Upper lobe of left lung (tissue), 6 donors: ENCODE measurements around the gene IRF2. TPM values are rescaled to one million over a fixed set of nuclear protein-coding genes. Genes with fewer than 3 reads are reported as not detected.

Experiments used
- ATAC-seq, 2 donors: fragments of 200-7000 bp; cut with Tn5 transposase; one replicate each; pipeline ENCODE4 v1.9.1; 2022; ENCODE audit warnings: mild to moderate bottlenecking in 2 of 2, moderate library complexity in 2 of 2; ENCODE audit not compliant: low FRiP score in 2 of 2
- DNase-seq, 2 donors: peaks; one replicate each; pipeline ENCODE4 v3.0.0-alpha.2; 2019 to 2020
- H3K27ac ChIP-seq, 4 donors: fragments of 200-600 bp; sonication (generic); one replicate each; pipeline ENCODE4 v1.5.1; 2016 to 2019
- H3K27me3 ChIP-seq, 4 donors: fragments of 200-600 bp; sonication (generic); one replicate each; pipeline ENCODE4 v1.5.1; 2017 to 2019
- H3K36me3 ChIP-seq, 4 donors: fragments of 200-600 bp; sonication (generic); one replicate each; pipeline ENCODE4 v1.5.1; 2016 to 2019
- H3K4me1 ChIP-seq, 4 donors: fragments of 200-600 bp; sonication (generic); one replicate each; pipeline ENCODE4 v1.5.1; 2018 to 2019
- H3K4me3 ChIP-seq, 4 donors: fragments of 200-600 bp; sonication (generic); one replicate each; pipeline ENCODE4 v1.5.1; 2017 to 2019; ENCODE audit warnings: mild to moderate bottlenecking in 2 of 4, moderate library complexity in 1 of 4
- H3K9me3 ChIP-seq, 4 donors: fragments of 200-600 bp; sonication (generic); one replicate each; pipeline ENCODE4 v1.5.1; 2018 to 2019
- EP300 ChIP-seq, 4 donors: sonication (generic); formaldehyde crosslinking; IDR thresholded peaks; one replicate each; pipeline ENCODE4 v1.5.1; 2017; ENCODE audit warnings: antibody characterized with exemption in 4 of 4, control low read depth in 2 of 4
- POLR2A ChIP-seq, 4 donors: fragments of 450-650 bp; IDR thresholded peaks; one replicate each; pipeline ENCODE4 v1.5.1; 2016 to 2017; ENCODE audit warnings: antibody characterized with exemption in 4 of 4, mild to moderate bottlenecking in 2 of 4
- POLR2AphosphoS5 ChIP-seq, 2 donors: sonication (generic); formaldehyde crosslinking; IDR thresholded peaks; one replicate each; pipeline ENCODE4 v1.5.1; 2017; ENCODE audit warnings: antibody characterized with exemption in 2 of 2
- WGBS, 2 donors: methylation state at CpG; one replicate each; pipeline ENCODE4 v1.1.5; 2017 to 2018; 5-methylcytosine and 5-hydroxymethylcytosine counted together
- total RNA-seq, 6 donors: library from RNA; depleted of rRNA in 4 of 6; stranded (reverse); fragments of >200 nt in 4 of 6; gene quantifications; one replicate each; pipeline versions ENCODE4 v1.1.0 to v1.2.1, GENCODE V29; 2016 to 2021
- TF ChIP-seq, protein P1 (sequence below), 6 experiments: fragments of 450-650 bp in 4 of 6; fragments of 200-600 bp in 2 of 6; sonication (generic) in 2 of 6; IDR thresholded peaks; one replicate each; pipeline ENCODE4 v1.5.1; 2016 to 2019; ENCODE audit warnings: antibody characterized with exemption in 6 of 6
- donor health status: DM: no; HTN: no; CAD: no; lungs with moderate emphysema.
- donor health status: DM: no; HTN: yes; CAD: no; lungs with severe emphysema.

The IRF2 gene
- total RNA-seq, 6 donors from 2014 or later = 25.5 to 46.1 (median 41.7) TPM

DNA sequence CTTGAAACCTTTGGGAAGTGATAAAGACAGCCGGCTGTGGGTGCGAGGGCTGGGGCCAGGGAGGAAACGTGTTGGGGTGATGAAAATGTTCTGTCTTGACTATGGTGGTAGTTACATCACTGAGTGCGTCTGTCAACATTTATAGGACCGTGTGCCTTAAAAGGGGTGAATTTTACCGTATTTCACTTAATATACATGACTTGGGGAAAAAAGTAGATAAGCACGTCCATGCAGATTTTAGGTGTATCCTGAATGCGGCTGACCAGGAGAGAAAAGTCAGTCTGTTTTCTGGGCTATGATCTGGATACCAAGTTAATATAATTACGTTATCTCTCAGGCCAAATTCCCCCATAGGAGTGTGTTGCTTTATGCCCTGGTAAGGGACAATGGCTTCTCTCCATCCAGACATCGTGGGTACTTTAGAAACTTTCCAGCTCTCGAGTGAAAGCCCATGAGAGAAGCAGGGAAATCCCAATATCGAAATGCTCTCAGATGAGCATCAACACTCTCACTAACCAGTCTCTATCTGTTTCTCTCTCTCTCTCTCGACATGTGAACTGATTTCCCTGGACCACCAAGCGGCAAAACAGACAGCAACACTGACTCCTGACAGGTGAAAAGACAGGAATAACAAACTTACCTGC lies 71.5 kb downstream of the IRF2 start:
- H3K4me1 ChIP-seq = peaks cover 0 to 11% (median 7%) of the 10 kb centered on the region in 4 donors
- H3K36me3 ChIP-seq = peaks cover 4 to 68% (median 44%) of the 10 kb centered on the region in 4 donors
- no peaks in the 10 kb centered on the region for H3K9me3 ChIP-seq
- H3K4me3 ChIP-seq = no peak overlapping the region
- no peaks in the 10 kb centered on the region for H3K27me3 ChIP-seq
- WGBS, 2 donors = 79 to 83% methylated on average over 14 of the region's 14 CpGs
- ATAC-seq = no peak
- TF ChIP-seq POLR2AphosphoS5 (IDR thresholded peaks at IDR 0.05) (no peak), POLR2A (IDR thresholded peaks at IDR 0.05) (no peak), EP300 (IDR thresholded peaks at IDR 0.05) (no peak)
- TF ChIP-seq, protein P1, sequence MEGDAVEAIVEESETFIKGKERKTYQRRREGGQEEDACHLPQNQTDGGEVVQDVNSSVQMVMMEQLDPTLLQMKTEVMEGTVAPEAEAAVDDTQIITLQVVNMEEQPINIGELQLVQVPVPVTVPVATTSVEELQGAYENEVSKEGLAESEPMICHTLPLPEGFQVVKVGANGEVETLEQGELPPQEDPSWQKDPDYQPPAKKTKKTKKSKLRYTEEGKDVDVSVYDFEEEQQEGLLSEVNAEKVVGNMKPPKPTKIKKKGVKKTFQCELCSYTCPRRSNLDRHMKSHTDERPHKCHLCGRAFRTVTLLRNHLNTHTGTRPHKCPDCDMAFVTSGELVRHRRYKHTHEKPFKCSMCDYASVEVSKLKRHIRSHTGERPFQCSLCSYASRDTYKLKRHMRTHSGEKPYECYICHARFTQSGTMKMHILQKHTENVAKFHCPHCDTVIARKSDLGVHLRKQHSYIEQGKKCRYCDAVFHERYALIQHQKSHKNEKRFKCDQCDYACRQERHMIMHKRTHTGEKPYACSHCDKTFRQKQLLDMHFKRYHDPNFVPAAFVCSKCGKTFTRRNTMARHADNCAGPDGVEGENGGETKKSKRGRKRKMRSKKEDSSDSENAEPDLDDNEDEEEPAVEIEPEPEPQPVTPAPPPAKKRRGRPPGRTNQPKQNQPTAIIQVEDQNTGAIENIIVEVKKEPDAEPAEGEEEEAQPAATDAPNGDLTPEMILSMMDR (IDR thresholded peaks at IDR 0.05) = no peak
- DNase-seq = no peak
- H3K27ac ChIP-seq = no peak overlapping the region

DNA sequence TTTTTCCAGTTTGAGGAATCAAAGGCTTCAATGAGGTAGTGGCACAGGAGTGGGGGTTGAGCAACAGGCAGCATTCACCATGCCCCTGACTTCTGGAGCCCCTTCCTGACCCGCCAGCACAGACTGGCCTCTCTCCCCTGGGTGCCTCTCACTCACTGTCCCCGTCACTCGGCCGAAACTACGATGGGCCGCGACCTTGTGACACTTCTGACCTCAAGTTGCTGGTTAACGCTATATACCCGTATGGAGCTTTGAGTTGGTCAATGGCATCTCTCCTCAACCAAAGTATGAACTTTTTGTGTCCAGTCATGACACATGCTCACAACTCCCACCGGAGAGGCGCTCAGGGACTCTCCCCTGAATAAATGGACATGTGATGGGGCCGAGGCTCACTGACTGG lies 72.1 kb downstream of the IRF2 start:
- H3K27ac ChIP-seq = no peak overlapping the region
- 75 to 97% methylated on average over 11 to 12 of the region's 12 CpGs for WGBS, 2 donors
- no peak overlapping the region for H3K4me3 ChIP-seq
- no peak for TF ChIP-seq POLR2A (IDR thresholded peaks at IDR 0.05)
- no peak for TF ChIP-seq EP300 (IDR thresholded peaks at IDR 0.05)
- TF ChIP-seq, protein P1 (IDR thresholded peaks at IDR 0.05) = no peak
- TF ChIP-seq POLR2AphosphoS5 (IDR thresholded peaks at IDR 0.05) = no peak
- no peaks in the 10 kb centered on the region for H3K27me3 ChIP-seq
- peaks cover 0 to 11% (median 5%) of the 10 kb centered on the region in 4 donors for H3K4me1 ChIP-seq
- peaks cover 4 to 68% (median 45%) of the 10 kb centered on the region in 4 donors for H3K36me3 ChIP-seq
- DNase-seq = no peak
- no peak for ATAC-seq
- no peaks in the 10 kb centered on the region for H3K9me3 ChIP-seq

DNA sequence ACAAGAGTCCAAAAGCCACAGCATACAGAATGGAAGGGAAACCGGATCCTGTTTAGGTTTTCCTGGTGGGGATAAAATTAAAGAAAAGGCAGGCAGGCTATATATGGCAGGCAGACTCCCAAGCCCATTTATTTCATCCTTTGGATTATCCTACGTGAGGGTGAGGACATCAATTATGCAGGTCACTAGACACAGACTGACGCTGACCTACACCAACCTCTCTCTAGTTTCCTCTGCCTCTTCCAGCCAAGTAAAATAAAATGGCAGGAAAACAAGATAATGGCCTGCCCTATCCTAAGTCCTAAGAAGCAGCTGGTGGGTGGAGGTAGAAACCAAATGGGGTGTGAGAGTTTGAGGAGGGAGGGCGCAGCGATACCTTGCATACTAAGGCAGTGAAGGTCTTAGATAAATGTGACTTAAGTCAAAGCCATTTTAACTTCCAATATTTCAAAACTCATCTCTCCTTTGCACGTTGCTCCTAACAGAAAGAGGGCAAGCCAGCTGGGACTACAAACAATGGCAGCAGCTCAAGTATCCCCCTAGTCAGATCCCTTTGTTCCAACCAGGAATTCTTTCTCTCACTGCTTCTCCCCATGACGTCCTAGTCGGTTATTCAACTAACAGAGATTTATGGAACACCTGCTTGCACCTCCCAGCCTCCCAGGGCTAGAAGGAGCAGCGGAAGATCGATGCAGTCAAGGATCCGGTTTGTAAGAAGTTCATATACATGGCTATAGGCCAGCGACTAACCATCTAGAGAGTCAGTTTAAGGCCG lies 72.8 kb downstream of the IRF2 start:
- H3K27me3 ChIP-seq = no peaks in the 10 kb centered on the region
- no peak overlapping the region for H3K4me3 ChIP-seq
- DNase-seq = no peak
- TF ChIP-seq, protein P1 (IDR thresholded peaks at IDR 0.05) = no peak
- TF ChIP-seq POLR2AphosphoS5 (IDR thresholded peaks at IDR 0.05) (no peak), POLR2A (IDR thresholded peaks at IDR 0.05) (no peak), EP300 (IDR thresholded peaks at IDR 0.05) (no peak)
- peak overlapping the region in 1 of 4 donors; percentile 20 for H3K27ac ChIP-seq
- H3K9me3 ChIP-seq = no peaks in the 10 kb centered on the region
- 78 to 84% methylated on average over 13 of the region's 13 CpGs for whole genome bisulfite sequencing, 2 donors
- H3K36me3 ChIP-seq = peaks cover 4 to 68% (median 45%) of the 10 kb centered on the region in 4 donors
- ATAC-seq = no peak
- peaks cover 0 to 11% (median 5%) of the 10 kb centered on the region in 4 donors for H3K4me1 ChIP-seq

DNA sequence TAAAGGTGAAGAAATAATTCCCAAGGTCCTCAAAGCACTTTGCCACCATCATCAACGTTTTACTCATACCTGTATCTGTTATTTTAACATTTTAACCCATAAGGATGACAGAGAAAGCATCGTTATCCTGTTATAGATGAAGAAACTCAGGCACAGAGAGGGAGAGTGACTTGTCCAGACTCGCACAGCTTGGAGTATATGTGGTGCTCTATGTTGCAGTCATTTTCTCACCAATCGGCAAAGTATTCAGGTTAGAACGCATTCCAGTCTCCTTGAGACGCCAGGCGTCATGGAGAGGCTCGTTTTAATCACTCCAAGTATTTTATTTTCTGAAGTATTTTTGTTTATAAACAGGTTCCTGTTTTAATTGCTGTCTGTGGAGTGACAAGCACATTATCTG lies 73.5 kb downstream of the IRF2 start:
- DNase-seq (no peak), ATAC-seq (no peak)
- H3K27ac ChIP-seq = peak overlapping the region in 3 of 4 donors; percentile 2 to 20 (median 14)
- no peaks in the 10 kb centered on the region for H3K9me3 ChIP-seq
- no peak overlapping the region for H3K4me3 ChIP-seq
- TF ChIP-seq POLR2A (IDR thresholded peaks at IDR 0.05) (no peak), EP300 (IDR thresholded peaks at IDR 0.05) (no peak), POLR2AphosphoS5 (IDR thresholded peaks at IDR 0.05) (no peak)
- TF ChIP-seq, protein P1 (IDR thresholded peaks at IDR 0.05) = no peak
- H3K4me1 ChIP-seq = peaks cover 0 to 11% (median 5%) of the 10 kb centered on the region in 4 donors
- no peaks in the 10 kb centered on the region for H3K27me3 ChIP-seq
- H3K36me3 ChIP-seq = peaks cover 4 to 67% (median 45%) of the 10 kb centered on the region in 4 donors
- 67 to 76% methylated on average over 8 of the region's 8 CpGs for WGBS, 2 donors
